K562 (cell line): Measurements from ENCODE around the gene TLE6. TPM values are rescaled to one million over a fixed set of nuclear protein-coding genes. Genes with fewer than 3 reads are reported as not detected.

Source experiments
- ASH1L ChIP-seq: fragments of 450-650 bp; IDR thresholded peaks from 2 replicates; pipeline ENCODE4 v1.6.1; 2018; ENCODE audit warnings: borderline replicate concordance, mild to moderate bottlenecking, low read depth; ENCODE audit not compliant: partially characterized antibody
- FOXK2 ChIP-seq, 2 experiments: fragments of 450-650 bp; IDR thresholded peaks in 1 of 2; conservative IDR thresholded peaks in 1 of 2; 2 replicates each; pipeline ENCODE4 v1.6.1; 2016; ENCODE audit warnings: low read depth in 2 of 2, mild to moderate bottlenecking in 1 of 2
- MAX ChIP-seq: sonication (generic); formaldehyde crosslinking; IDR thresholded peaks from 2 replicates; pipeline ENCODE4 v1.9.0; 2022; ENCODE audit warnings: mild to moderate bottlenecking, missing genetic modification reagents
- MEIS2 ChIP-seq: fragments of 450-650 bp; IDR thresholded peaks from 2 replicates; pipeline ENCODE4 v1.6.1; 2014; ENCODE audit warnings: mild to moderate bottlenecking; ENCODE audit not compliant: partially characterized antibody
- MNT ChIP-seq, 2 experiments: fragments of 450-650 bp; conservative IDR thresholded peaks; 2 replicates each; pipeline ENCODE4 v1.6.1; 2017; ENCODE audit warnings: mild to moderate bottlenecking in 2 of 2, moderate library complexity in 2 of 2
- MTA3 ChIP-seq: fragments of 450-650 bp; formaldehyde crosslinking; IDR thresholded peaks from 2 replicates; pipeline ENCODE4 v1.6.1; 2017; ENCODE audit warnings: mild to moderate bottlenecking, borderline replicate concordance
- RNF2 ChIP-seq: sonication (generic); IDR thresholded peaks from 2 replicates; pipeline ENCODE4 v1.6.1; 2016
- ZNF133 ChIP-seq: fragments of 250-450 bp; sonication (Bioruptor Pico); IDR thresholded peaks from 2 replicates; pipeline ENCODE4 v1.4.0; 2020; ENCODE audit warnings: mild to moderate bottlenecking
- polyA plus RNA-seq, 8 experiments: library from polyadenylated mRNA; depleted of rRNA in 4 of 8; stranded (reverse) in 5 of 8; unstranded in 3 of 8; fragments of >200 nt; fragmentation: Nextera tagmentation in 2 of 8; fragmentation: Illumina TruSeq in 1 of 8; extraction: Ambion mirVana in 2 of 8; extraction: Trizol in 1 of 8; gene quantifications; 2 replicates each; pipeline versions ENCODE4 v1.2.1 to v1.2.3, GENCODE V29; 2011 to 2014; ENCODE audit warnings: inconsistent platforms in 1 of 8, missing spikeins in 1 of 8
- total RNA-seq, 7 experiments: library from RNA; depleted of rRNA in 6 of 7; stranded (reverse); fragments of >200 nt in 6 of 7; fragmentation: Illumina TruSeq in 2 of 7; extraction: Trizol in 2 of 7; gene quantifications; 2 replicates each; pipeline versions ENCODE4 v1.2.1 to v1.2.3, GENCODE V29; 2011 to 2021; ENCODE audit warnings: low replicate concordance in 1 of 7
- TF ChIP-seq, protein P1 (sequence below), 2 experiments: fragments of 450-650 bp in 1 of 2; sonication (generic) in 1 of 2; formaldehyde crosslinking in 1 of 2; IDR thresholded peaks; 2 replicates each; pipeline versions ENCODE4 v1.7.1 to v1.9.0; 2016 to 2022; ENCODE audit warnings: inconsistent platforms in 1 of 2, mild to moderate bottlenecking in 1 of 2, missing genetic modification reagents in 1 of 2
- TF ChIP-seq, protein P2 (sequence below): fragments of 250-450 bp; sonication (Bioruptor Pico); IDR thresholded peaks from 2 replicates; pipeline ENCODE4 v1.4.0; 2020; ENCODE audit warnings: mild to moderate bottlenecking, moderate library complexity, borderline replicate concordance

The TLE6 gene
- total and polyA plus RNA-seq, 9 of the 15 experiments (the other 6 are each of a cell fraction or from before 2014, with no cell fraction given) = 1.1 to 6.1 (median 2.5) TPM

DNA sequence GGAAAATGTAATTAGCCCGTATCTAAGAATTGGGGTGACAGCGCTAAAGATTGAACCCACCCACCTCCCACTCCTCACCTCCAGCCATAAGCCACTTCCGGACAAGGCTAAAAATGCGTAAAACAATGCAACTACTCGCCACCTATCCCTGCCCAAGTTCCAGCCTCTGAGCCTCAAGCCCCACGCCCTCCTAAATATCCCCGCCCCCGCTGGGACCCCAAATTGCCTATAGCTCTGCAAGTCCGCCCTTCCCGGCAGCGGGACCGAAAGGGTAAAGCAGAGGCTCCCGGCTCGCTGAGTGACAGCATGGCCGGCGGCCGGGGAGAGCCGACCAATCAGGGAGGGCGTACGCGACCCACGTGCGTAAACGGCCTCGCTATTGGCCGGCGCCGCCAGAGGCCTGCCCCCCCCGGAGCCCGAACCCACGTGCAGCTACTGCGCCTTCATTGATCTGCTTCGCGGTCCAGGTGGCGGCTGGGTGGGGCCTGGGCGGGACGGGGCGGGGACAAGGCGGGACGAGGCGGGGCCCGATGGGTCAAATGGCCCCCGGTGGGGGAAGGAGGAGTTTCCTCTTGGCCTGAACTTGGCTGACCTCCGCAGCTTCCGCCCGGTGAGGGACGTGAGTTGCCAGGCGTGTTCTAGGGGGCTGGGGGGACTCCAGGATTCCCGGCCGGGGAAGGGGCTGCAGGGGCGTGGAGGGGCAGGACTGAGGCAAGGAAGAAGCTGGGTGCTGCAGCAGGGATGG is at the start of gene TLE6 (continued):
- TF ChIP-seq MNT (conservative IDR thresholded peaks at IDR 0.05) (peak; percentile 99 to 100), FOXK2 (conservative IDR thresholded peaks at IDR 0.05 in 1 of 2, IDR thresholded peaks at IDR 0.05 in 1 of 2; ENCODE audit: low read depth in 2 of 2) (peak in 1 of 2 experiments; percentile 37; a peak in 2 of 4 replicates), MEIS2 (peak; percentile 89), MAX (CRISPR knock-in tag) (peak; percentile 91), MTA3 (no peak), ZNF133 (CRISPR knock-in tag) (no peak), RNF2 (peak; percentile 73; the same call in 1 of the 2 replicates), ASH1L (peak; percentile 79)
- TF ChIP-seq, protein P1, sequence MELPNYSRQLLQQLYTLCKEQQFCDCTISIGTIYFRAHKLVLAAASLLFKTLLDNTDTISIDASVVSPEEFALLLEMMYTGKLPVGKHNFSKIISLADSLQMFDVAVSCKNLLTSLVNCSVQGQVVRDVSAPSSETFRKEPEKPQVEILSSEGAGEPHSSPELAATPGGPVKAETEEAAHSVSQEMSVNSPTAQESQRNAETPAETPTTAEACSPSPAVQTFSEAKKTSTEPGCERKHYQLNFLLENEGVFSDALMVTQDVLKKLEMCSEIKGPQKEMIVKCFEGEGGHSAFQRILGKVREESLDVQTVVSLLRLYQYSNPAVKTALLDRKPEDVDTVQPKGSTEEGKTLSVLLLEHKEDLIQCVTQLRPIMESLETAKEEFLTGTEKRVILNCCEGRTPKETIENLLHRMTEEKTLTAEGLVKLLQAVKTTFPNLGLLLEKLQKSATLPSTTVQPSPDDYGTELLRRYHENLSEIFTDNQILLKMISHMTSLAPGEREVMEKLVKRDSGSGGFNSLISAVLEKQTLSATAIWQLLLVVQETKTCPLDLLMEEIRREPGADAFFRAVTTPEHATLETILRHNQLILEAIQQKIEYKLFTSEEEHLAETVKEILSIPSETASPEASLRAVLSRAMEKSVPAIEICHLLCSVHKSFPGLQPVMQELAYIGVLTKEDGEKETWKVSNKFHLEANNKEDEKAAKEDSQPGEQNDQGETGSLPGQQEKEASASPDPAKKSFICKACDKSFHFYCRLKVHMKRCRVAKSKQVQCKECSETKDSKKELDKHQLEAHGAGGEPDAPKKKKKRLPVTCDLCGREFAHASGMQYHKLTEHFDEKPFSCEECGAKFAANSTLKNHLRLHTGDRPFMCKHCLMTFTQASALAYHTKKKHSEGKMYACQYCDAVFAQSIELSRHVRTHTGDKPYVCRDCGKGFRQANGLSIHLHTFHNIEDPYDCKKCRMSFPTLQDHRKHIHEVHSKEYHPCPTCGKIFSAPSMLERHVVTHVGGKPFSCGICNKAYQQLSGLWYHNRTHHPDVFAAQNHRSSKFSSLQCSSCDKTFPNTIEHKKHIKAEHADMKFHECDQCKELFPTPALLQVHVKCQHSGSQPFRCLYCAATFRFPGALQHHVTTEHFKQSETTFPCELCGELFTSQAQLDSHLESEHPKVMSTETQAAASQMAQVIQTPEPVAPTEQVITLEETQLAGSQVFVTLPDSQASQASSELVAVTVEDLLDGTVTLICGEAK (IDR thresholded peaks at IDR 0.05) = 0 out of 2 replicates have a peak, but pooled peaks have one; percentile 9
- TF ChIP-seq, protein P1 (CRISPR knock-in tag; IDR thresholded peaks at IDR 0.05) = no peak
- TF ChIP-seq, protein P2, sequence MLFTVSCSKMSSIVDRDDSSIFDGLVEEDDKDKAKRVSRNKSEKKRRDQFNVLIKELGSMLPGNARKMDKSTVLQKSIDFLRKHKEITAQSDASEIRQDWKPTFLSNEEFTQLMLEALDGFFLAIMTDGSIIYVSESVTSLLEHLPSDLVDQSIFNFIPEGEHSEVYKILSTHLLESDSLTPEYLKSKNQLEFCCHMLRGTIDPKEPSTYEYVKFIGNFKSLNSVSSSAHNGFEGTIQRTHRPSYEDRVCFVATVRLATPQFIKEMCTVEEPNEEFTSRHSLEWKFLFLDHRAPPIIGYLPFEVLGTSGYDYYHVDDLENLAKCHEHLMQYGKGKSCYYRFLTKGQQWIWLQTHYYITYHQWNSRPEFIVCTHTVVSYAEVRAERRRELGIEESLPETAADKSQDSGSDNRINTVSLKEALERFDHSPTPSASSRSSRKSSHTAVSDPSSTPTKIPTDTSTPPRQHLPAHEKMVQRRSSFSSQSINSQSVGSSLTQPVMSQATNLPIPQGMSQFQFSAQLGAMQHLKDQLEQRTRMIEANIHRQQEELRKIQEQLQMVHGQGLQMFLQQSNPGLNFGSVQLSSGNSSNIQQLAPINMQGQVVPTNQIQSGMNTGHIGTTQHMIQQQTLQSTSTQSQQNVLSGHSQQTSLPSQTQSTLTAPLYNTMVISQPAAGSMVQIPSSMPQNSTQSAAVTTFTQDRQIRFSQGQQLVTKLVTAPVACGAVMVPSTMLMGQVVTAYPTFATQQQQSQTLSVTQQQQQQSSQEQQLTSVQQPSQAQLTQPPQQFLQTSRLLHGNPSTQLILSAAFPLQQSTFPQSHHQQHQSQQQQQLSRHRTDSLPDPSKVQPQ = peak; percentile 87; the same call in 1 of the 2 replicates
